SJCRH30 (cell line): ENCODE data around the gene UBL3. TPM values are rescaled to one million over a fixed set of nuclear protein-coding genes. Genes with fewer than 3 reads are reported as not detected.

Experiments
- DNase-seq, 2 experiments: peaks; one replicate each; pipeline ENCODE4 v3.0.0-alpha.2; 2015 to 2020
- H3K27ac ChIP-seq: fragments of 250-450 bp; sonication (Bioruptor Pico); 2 replicates; pipeline ENCODE4 v1.5.1; 2020; ENCODE audit warnings: mild to moderate bottlenecking, moderate library complexity
- H3K27me3 ChIP-seq: fragments of 250-450 bp; sonication (Bioruptor Pico); 2 replicates; pipeline ENCODE4 v1.5.1; 2020; ENCODE audit warnings: mild to moderate bottlenecking, moderate library complexity
- H3K36me3 ChIP-seq: fragments of 250-450 bp; sonication (Bioruptor Pico); 2 replicates; pipeline ENCODE4 v1.5.1; 2020; ENCODE audit warnings: mild to moderate bottlenecking, moderate library complexity
- H3K4me1 ChIP-seq: fragments of 250-450 bp; sonication (Bioruptor Pico); 2 replicates; pipeline ENCODE4 v1.5.1; 2020; ENCODE audit warnings: mild to moderate bottlenecking, moderate library complexity
- H3K4me3 ChIP-seq: fragments of 250-450 bp; sonication (Bioruptor Pico); 2 replicates; pipeline ENCODE4 v1.5.1; 2020; ENCODE audit warnings: mild to moderate bottlenecking, moderate library complexity
- H3K9me3 ChIP-seq: fragments of 250-450 bp; sonication (Bioruptor Pico); replicated peaks from 2 replicates; pipeline ENCODE4 v1.5.1; 2020; ENCODE audit warnings: mild to moderate bottlenecking, moderate library complexity
- total RNA-seq: library from RNA; depleted of rRNA; stranded (reverse); fragments of >200 nt; shearing (Covaris generic); gene quantifications from 2 replicates; pipeline ENCODE4 v1.2.3, GENCODE V29; 2014

The UBL3 gene
- total RNA-seq, 1 experiment from 2014 or later: 20.9 TPM

GRCh38 chr13:29877456-29878078, 27.1 kb upstream of the UBL3 start:
- Histone ChIP-seq H3K4me3 (no peak overlapping the region), H3K36me3 (no peaks in the 10 kb centered on the region), H3K27ac (no peak overlapping the region), H3K27me3 (no peaks in the 10 kb centered on the region), H3K9me3 (no peaks in the 10 kb centered on the region; the same call in 1 of the 2 replicates), H3K4me1 (peaks cover 7% of the 10 kb centered on the region; the same call in 1 of the 2 replicates)
- DNase-seq: no peak

DNA sequence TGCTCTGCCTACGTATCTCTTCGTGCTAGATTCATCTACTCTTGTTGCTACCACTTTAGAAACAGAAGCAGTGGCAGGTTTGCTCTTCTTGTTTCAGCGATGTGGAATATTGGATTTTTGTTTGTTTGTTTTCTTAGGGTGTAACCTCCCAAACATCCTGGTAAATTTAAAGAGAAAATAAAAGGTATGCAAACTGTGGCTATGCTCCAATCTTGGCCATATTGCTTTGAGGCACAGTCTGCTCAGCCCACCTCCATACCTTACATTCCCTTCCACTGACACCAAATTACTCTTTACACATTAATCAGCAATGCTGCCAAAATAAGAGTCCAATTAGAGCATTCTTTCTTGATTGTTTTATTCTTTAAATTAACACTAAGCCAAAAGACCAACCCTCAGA, 25.2 kb upstream of the UBL3 start:
- H3K36me3 ChIP-seq: no peaks in the 10 kb centered on the region
- no peaks in the 10 kb centered on the region; the same call in 1 of the 2 replicates for H3K9me3 ChIP-seq
- H3K4me3 ChIP-seq: no peak overlapping the region
- no peaks in the 10 kb centered on the region for H3K27me3 ChIP-seq
- DNase-seq: no peak
- H3K4me1 ChIP-seq: peaks cover 10% of the 10 kb centered on the region; the same call in 1 of the 2 replicates
- no peak overlapping the region for H3K27ac ChIP-seq

- Histone ChIP-seq H3K36me3 (no peaks in the 10 kb centered on the region), H3K27me3 (peaks cover 20% of the 10 kb centered on the region; the same call in 1 of the 2 replicates), H3K4me3 (no peak overlapping the region), H3K4me1 (peaks cover 27% of the 10 kb centered on the region), H3K9me3 (no peaks in the 10 kb centered on the region), H3K27ac (no peak overlapping the region)
- DNase-seq: no peak
Measured at GRCh38 chr13:29868581-29868980, 18.2 kb upstream of the UBL3 start.

DNA sequence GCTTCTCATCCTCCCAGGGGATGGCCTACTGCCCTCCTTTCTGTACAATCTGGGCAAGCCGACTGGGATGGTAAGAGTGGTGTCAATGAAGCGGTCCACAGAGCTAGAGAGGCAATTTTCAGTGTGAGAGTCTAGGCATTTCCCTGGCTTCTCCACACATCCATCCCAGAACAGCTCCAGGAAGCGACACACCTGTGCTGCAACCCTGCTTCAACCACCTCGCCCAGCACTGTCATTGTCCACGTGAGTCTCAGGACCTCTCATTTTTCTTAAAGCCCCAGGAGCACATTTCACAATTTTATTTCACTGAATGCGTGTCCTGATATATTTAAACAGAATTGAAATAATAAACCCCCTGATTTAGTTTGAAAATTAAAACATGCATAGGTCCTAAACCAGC, 15.5 kb upstream of the UBL3 start:
- Histone ChIP-seq H3K36me3 (no peaks in the 10 kb centered on the region), H3K4me1 (peaks cover 24% of the 10 kb centered on the region), H3K9me3 (no peaks in the 10 kb centered on the region; the same call in 1 of the 2 replicates), H3K4me3 (no peak overlapping the region), H3K27me3 (peaks cover 23% of the 10 kb centered on the region; the same call in 1 of the 2 replicates), H3K27ac (no peak overlapping the region)
- no peak for DNase-seq

GRCh38 chr13:29861694-29862110, 11.3 kb upstream of the UBL3 start:
- Histone ChIP-seq H3K27ac (no peak overlapping the region), H3K9me3 (no peaks in the 10 kb centered on the region; the same call in 1 of the 2 replicates), H3K4me3 (no peak overlapping the region), H3K4me1 (peaks cover 4% of the 10 kb centered on the region), H3K27me3 (peaks cover 11% of the 10 kb centered on the region; the same call in 1 of the 2 replicates), H3K36me3 (no peaks in the 10 kb centered on the region)
- DNase-seq: no peak

DNA sequence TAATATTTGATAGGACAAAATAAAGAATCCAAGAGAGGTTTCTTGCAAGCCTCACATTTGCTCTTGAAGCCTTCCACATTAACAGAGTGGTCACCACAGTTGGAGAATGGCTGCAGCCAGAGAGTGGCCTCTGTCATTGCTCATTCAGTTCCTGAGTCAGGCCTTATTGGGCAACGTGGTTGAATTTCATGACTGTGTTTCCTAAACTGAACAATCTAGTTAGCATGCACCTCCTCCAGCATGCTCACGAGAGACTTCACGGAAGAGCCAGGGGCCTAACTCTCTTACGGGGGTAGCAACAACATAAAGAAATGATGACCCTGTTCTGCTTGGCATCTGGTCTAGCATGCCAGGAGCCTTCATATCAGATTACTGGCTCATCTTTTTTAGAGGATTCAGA, 9.6 kb upstream of the UBL3 start:
- Histone ChIP-seq H3K36me3 (no peaks in the 10 kb centered on the region), H3K27me3 (peaks cover 3% of the 10 kb centered on the region; the same call in 1 of the 2 replicates), H3K4me3 (no peak overlapping the region), H3K9me3 (no peaks in the 10 kb centered on the region; the same call in 1 of the 2 replicates), H3K27ac (no peak overlapping the region), H3K4me1 (peaks cover 4% of the 10 kb centered on the region)
- no peak for DNase-seq

DNA sequence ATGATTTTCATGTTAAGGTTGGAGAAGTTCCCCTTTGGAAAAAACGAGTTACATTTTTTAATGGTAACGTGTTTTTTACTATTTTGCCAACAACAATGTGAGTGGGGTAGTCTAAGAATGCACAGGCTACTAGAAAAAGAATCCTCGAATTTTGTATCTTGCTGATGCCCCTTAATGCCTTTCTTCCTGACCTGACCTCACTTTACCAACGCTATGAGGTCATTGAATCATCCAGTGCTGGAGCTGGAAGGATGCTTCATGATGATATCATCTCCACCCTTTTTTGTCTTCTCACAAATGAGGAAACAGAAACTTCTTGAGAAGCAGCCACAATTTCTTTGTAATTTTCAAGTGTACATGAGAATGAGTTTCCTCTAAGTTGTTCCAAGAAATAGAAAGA, 8.2 kb upstream of the UBL3 start:
- H3K27ac ChIP-seq: no peak overlapping the region
- no peaks in the 10 kb centered on the region for H3K36me3 ChIP-seq
- no peaks in the 10 kb centered on the region; the same call in 1 of the 2 replicates for H3K9me3 ChIP-seq
- H3K27me3 ChIP-seq: peaks cover 3% of the 10 kb centered on the region; the same call in 1 of the 2 replicates
- no peak overlapping the region for H3K4me3 ChIP-seq
- no peak for DNase-seq
- H3K4me1 ChIP-seq: peaks cover 4% of the 10 kb centered on the region

DNA sequence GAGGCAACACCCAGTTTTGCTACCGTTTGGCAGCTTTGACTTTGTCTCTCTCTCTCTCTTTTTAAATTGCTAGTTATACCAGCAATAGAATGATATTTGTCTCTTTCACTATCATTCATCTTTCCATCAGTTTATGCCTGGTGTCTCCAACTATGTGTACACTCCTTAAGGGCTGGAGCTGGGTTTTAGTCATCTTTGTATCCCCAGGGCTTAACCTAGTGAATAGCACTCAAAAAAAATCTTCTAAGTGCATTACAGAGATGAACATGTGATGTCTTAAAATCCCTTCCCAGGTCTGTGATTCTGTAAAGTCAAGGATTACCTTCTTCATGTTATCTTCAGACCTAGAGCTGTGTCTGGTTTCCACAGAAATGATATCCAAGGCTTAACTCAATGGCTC, 7.8 kb upstream of the UBL3 start:
- peaks cover 4% of the 10 kb centered on the region for H3K4me1 ChIP-seq
- no peaks in the 10 kb centered on the region for H3K36me3 ChIP-seq
- H3K27ac ChIP-seq: no peak overlapping the region
- no peak overlapping the region for H3K4me3 ChIP-seq
- no peak for DNase-seq
- no peaks in the 10 kb centered on the region; the same call in 1 of the 2 replicates for H3K9me3 ChIP-seq
- peaks cover 3% of the 10 kb centered on the region; the same call in 1 of the 2 replicates for H3K27me3 ChIP-seq

- DNase-seq: no peak
Measured at GRCh38 chr13:29857085-29857484, 6.7 kb upstream of the UBL3 start.

DNA sequence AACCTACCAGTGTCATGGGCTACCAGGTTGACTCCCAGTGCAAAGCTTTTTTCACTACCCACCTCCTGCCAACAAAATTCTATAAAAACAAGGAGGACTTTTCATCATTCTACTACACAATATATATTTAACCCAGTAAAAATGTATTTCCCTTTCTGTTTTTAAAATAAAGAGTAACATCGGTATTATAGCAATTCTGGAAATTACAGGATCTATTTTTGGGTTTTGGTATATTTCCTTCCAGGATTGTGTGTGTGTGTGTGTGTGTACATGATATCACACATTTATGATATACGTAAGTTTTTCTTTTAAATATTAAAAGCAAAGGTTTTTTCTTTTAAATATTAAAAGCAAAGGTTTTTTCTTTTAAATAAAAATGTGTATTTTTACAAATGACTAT, 6.0 kb upstream of the UBL3 start:
- no peak overlapping the region for H3K27ac ChIP-seq
- H3K9me3 ChIP-seq: no peaks in the 10 kb centered on the region; the same call in 1 of the 2 replicates
- H3K4me1 ChIP-seq: peaks cover 4% of the 10 kb centered on the region
- H3K4me3 ChIP-seq: no peak overlapping the region
- no peaks in the 10 kb centered on the region for H3K27me3 ChIP-seq
- no peak for DNase-seq
- H3K36me3 ChIP-seq: no peaks in the 10 kb centered on the region

More at GRCh38 chr13:29857085-29857484, 6.7 kb upstream of the UBL3 start:
- Histone ChIP-seq H3K36me3 (no peaks in the 10 kb centered on the region), H3K4me3 (no peak overlapping the region), H3K27me3 (no peaks in the 10 kb centered on the region), H3K4me1 (peaks cover 4% of the 10 kb centered on the region), H3K27ac (no peak overlapping the region), H3K9me3 (no peaks in the 10 kb centered on the region; the same call in 1 of the 2 replicates)

GRCh38 chr13:29855784-29856183, 5.4 kb upstream of the UBL3 start:
- Histone ChIP-seq H3K9me3 (no peaks in the 10 kb centered on the region; the same call in 1 of the 2 replicates), H3K4me3 (no peak overlapping the region), H3K27ac (no peak overlapping the region), H3K36me3 (no peaks in the 10 kb centered on the region), H3K4me1 (peaks cover 7% of the 10 kb centered on the region), H3K27me3 (no peaks in the 10 kb centered on the region)
- no peak for DNase-seq

- no peak overlapping the region for H3K27ac ChIP-seq
- H3K27me3 ChIP-seq: no peaks in the 10 kb centered on the region
- H3K36me3 ChIP-seq: no peaks in the 10 kb centered on the region
- H3K4me3 ChIP-seq: no peak overlapping the region
- H3K4me1 ChIP-seq: peaks cover 8% of the 10 kb centered on the region
- H3K9me3 ChIP-seq: no peaks in the 10 kb centered on the region
- no peak for DNase-seq
Measured at GRCh38 chr13:29855009-29855408, 4.6 kb upstream of the UBL3 start.

DNA sequence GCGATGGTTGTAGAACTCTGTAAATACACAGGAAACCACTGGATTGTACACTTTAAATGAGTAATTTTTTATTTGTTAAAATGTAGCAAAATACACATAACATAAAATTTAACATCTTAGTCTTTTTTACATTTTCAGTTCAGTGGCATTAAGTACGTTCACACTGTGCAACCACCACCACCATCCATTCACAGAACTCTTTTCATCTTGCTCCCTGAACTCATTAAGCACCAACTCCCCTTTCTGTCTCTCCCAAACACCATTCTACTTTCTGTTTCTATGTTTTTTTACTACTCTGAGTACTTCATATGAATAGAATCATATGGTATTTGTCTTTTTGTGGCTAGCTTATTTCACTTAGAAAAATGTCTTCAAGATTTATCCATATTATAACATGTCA, 2.7 kb upstream of the UBL3 start:
- no peak overlapping the region for H3K27ac ChIP-seq
- no peak overlapping the region for H3K4me3 ChIP-seq
- no peaks in the 10 kb centered on the region for H3K9me3 ChIP-seq
- H3K4me1 ChIP-seq: peaks cover 3% of the 10 kb centered on the region; the same call in 1 of the 2 replicates
- no peak for DNase-seq
- H3K27me3 ChIP-seq: no peaks in the 10 kb centered on the region
- H3K36me3 ChIP-seq: no peaks in the 10 kb centered on the region

DNA sequence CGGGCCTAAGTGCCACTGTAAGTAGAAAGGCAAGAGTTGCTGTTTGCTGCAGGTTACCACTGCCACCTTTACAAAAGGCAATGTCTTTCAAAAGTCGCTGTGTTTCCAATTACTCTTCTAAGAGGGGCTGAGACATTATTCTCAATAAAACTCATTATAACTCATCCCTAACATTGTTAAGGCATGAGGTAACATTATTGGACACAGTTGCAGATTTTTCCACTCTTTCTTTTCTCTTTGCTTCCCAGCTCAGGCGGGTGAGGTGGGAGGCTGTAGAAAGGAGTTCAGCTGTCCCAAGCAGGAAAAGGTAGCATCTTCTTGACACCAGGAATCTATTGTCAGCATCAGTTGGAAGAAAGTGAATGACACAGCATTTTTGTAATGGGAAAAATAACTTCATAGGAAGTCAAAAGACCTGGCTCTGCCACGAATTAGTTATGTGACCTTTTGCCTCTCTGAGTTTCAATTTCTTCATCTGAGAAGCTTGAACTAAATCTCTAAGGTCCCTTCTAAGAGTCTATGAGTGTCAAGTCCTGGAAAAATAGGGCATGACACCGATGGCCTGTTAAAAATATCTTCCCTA, 2.1 kb upstream of the UBL3 start:
- Histone ChIP-seq H3K27ac (no peak overlapping the region), H3K4me1 (peaks cover 3% of the 10 kb centered on the region; the same call in 1 of the 2 replicates), H3K9me3 (no peaks in the 10 kb centered on the region), H3K4me3 (no peak overlapping the region), H3K36me3 (no peaks in the 10 kb centered on the region), H3K27me3 (no peaks in the 10 kb centered on the region)
- DNase-seq: no peak

- DNase-seq: peak; percentile 71 to 74
- H3K27me3 ChIP-seq: no peaks in the 10 kb centered on the region
- H3K4me3 ChIP-seq: peak overlapping the region; percentile 78
- peak overlapping the region; percentile 84 for H3K27ac ChIP-seq
- H3K36me3 ChIP-seq: no peaks in the 10 kb centered on the region
- peaks cover 25% of the 10 kb centered on the region for H3K4me1 ChIP-seq
- H3K9me3 ChIP-seq: no peaks in the 10 kb centered on the region
Measured at GRCh38 chr13:29849731-29850212, 645 bp downstream of the UBL3 start.
